ENCODE results near the gene GJB4.

DNA sequence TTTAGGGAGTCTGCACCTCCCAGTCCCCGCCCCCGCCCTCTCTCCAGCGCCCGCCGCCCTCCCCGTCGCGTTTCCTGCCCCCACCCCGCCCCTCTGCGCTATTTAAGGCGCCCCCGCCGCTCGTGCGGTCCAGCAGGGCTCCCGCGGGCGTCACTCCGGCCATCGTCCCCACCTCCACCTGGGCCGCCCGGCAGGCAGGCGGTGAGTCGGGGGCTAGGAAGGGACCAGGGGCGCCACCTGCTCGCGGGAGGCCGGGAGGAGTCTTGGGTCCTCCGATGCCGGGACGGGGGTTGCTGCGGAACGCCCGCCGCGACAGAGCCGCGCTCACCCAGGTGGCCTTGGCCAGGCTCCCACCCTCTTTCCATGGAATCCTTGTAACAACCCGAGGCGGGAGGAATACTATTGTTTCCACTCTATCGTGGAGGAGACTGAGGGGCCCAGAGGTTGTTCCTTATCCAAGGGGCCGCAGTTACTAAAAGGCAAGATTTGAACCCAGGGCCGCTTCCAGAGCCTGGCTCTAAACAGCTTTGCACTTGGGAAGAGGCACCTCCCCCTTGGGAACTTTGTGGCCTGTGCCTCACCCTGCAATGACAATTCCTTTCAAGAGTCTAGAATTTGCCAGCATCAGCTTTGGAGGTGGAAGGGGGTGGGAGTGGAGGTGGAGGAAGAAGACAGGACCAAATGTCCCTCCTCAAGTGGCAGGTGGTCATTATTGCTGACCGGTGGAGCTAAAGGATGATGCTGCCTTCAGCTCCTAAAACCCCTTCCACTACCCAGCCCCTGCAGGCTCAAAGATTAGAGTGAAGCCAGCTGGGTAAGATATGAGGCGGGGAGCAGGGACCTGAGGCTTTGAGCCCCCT, 33.6 kb downstream of the GJB4 start, which contains the start of gene GJA4:
- TF ChIP-seq POLR2AphosphoS5 (IDR thresholded peaks at IDR 0.05; ENCODE audit: borderline replicate concordance, low read depth, low read length) (no peak), EZH2 (IDR thresholded peaks at IDR 0.05) (no peak), FOXP2 (optimal IDR thresholded peaks at IDR 0.05; ENCODE audit: control extremely low read depth, extremely low read length, insufficient read depth) (no peak)
